SK-N-SH (cell line): ENCODE data around the gene TTLL1.

Source experiments
- CTCF ChIP-seq: fragments of 200-600 bp; sonication (generic); IDR thresholded peaks from 2 replicates; pipeline ENCODE4 v1.6.1; 2017; ENCODE audit warnings: antibody characterized with exemption, mild to moderate bottlenecking, moderate library complexity
- FOXM1 ChIP-seq: IDR thresholded peaks from 2 replicates; pipeline ENCODE4 v1.4.0; 2012; ENCODE audit warnings: low read depth, mild to moderate bottlenecking

DNA sequence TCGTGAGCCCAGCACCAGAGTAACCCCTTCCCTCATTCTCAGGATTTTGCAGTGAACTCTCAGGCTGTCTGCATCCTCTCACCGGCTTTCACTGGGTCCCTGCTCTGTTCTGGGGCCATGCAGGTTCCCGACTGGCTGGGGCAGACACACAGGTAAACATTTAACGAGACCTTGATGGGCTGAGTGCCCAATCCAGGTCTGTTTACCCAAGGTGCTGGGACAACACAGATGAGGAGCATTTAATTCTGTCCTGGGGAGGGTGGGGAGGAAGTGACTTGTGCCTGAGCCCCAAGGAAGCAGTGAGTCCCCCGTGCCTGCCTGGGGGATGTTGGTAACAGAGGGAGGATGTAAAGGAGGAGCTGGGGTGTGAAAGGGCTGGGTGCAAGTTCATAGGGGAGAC lies 25.8 kb upstream of the TTLL1 start:
- no peak for TF ChIP-seq CTCF
- TF ChIP-seq FOXM1 = no peak
